ENCODE results near the gene SV2A.
"Not testable (repeated sequence)": the region's sequence is repeated elsewhere in the genome, so short reads cannot be mapped to it uniquely, and the experiment has no call there.

The SV2A gene

DNA sequence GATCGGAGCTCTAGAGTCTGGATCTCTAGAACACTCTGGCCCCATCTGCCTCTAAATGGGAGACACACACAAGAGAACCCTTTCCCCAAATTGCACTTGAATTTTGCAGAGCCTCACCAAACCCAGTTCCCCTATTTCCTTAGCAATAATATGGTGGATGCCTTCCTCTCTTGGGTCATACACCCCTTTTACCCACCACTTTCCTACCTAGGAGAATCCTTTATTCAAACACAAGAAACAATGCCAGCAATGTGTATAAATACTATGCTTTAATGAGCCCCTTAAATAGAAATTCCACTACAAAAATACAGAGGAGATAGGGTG, 10.7 kb upstream of the SV2A start:
- no peak for DNase-seq (ENCODE audit: low read depth in 2 of 2)

DNA sequence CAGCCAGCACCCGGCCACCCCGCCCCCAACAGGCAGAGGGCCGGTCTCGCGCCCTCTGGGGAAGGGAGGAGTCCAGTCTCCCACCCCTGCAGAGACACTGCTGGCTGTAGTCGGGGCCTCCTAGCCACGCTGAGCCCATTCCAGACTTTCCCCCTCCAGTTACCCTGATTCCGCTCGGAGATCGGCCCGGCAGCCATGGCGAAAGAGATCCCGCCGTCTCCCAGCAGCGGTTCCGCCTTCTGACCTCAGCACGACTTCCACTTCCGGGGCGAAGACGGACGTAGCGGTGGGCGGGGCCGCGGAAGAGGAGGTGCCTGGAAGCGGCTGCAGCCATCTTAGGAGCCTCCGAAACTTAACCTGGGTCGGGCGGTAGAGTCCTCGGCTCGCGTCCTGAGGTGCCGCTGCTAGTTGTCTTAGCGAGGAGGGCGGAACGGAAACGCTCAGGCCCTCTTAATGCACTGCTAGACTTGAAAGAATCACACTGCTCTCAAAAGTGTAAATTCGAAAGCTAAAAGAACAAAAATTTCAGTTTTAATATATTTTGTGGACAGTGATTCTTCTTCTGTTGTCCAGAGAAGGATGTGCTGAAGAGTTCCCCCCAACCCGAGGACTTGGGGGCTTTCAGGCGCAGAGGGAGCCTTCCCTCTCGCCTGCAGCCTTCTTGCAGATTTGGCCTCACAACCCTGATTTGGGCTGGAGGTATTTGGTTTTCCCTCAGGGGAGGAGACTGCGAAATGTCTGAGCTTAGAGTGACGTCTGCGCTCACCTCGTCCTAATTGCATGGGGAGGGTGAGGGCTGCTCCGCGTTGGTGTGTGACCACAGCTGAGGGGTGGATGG, 10.1 kb upstream of the SV2A start, which contains the start of gene SF3B4:
SF3B4 (minus strand) TSS at position 241 of the 838 bp plus-strand sequence; CDS start at position 197, 44 bp downstream.
- peak; percentile 90 to 91 for DNase-seq (ENCODE audit: low read depth in 2 of 2)

DNA sequence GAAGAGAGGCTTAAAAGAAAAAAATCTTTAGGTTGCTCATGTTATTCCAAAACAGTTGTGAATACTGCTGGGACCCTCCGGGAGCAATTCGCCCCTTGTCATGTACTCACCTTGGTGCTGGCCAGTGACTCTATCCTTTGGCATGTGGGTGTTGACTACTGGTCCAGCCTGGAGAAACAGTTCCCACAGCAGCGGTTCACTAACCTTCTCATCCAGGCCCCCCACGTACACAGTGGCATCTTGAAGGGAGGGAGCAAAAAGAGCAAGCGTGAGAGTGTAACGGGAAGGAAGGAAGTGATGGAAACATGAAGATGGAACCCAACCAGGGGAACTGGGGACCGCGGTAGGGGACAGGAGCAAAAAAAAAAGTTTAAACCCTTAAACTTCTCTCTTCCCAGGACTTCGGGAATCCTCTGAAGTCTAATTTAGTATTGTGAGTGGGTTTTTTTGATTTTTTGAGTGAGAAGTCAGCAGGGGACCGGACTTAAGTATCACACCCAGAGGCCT, 9.5 kb upstream of the SV2A start:
- no peak for DNase-seq (ENCODE audit: low read depth in 2 of 2)

DNA sequence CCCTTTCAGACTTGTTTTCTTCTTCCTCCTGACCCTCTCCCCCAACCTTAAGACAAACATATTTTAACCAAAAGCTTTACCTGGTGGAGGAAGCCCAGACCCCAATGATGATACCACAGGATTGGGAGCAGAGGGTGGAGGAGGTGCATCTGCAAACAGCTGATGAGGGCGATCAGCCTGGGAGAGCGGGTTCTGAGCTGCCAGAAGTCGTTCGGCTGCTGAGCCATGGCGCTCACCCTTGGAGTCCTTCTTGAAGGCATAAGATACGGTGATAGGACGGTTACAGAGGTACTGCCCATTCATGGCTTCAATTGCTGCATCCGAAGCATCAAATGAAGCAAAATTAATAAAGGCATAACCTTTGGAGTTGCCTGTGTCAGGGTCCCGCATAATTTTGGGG, 8.7 kb upstream of the SV2A start:
- DNase-seq (ENCODE audit: low read depth in 2 of 2): no peak

DNA sequence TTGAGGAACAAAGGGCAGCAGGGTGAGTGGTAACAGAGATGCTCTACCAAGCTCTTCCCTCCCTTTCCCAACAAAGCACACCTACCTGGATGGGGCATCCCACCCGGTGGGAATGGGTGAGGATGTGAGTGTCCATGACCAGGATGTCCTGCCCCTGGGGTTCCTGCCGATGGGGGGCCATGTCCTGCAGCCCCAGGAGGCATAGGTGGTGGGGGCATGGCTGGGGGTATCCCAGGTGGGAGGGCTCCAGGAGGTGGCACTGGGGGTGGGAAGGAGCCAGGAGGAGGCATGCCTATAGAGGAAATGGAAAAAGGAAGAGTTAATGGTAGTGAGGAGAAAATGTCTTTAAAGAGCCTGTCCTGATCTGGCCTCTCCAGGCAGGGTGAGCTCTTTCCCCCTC, 8.1 kb upstream of the SV2A start:
- DNase-seq (ENCODE audit: low read depth in 2 of 2): no peak

DNA sequence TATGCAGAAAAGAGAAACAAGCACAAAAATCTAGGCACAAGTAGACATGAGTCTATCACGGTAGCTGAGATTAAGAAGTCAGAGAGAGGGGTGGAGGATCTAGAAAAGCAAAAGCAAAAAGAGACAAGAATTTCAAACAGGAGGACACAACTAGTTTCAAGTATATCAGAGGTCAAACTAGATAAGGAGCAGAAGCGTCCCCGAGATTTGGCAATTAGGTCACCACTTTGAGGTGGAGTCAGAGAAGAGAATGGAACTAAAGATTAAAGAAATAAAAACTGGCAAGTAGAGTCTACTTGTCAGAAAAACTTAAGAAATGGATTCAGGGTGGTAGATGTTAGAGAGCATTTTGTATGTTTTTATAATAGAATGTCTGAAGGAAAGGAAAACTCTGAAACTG, 7.7 kb upstream of the SV2A start:
- DNase-seq (ENCODE audit: low read depth in 2 of 2): no peak

DNA sequence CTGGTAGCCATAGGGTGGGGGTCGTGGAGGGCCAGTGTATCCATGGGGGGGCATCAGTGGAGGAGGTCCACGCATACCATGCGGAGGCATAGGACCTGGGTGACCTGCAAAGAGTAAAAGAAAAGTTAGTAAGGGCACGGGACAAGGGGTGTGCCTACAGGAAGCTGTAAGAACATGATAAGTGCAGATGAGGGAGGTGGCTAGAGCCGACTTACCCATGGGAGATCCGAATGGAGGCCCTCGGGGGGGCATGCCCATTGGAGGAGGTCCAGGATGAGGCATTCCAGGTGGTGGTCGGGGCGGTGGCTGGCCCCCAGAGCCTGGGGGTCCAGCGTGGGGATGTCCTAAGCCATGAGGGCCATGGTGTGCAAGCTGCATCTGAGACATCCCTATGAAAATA, 6.0 kb upstream of the SV2A start:
- no peak for DNase-seq (ENCODE audit: low read depth in 2 of 2)

DNA sequence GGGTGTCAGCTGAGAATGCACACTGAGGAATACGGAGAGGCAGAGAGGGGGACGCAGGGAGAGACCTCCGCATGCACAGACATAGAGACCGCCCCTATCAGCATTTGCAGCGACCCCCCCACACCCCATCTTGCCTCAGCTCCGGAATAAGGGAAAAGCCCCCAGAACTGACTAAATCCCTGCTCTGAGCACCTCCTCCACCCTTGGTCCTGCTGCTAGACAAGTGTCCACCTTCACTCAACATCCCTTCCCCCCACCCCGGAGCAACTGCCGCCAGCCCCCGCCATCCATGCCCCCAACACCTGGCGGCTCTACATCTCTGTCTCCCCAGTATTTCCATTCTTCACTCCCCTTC, 769 bp downstream of the SV2A start:
- no peak for DNase-seq (ENCODE audit: low read depth in 2 of 2)

DNA sequence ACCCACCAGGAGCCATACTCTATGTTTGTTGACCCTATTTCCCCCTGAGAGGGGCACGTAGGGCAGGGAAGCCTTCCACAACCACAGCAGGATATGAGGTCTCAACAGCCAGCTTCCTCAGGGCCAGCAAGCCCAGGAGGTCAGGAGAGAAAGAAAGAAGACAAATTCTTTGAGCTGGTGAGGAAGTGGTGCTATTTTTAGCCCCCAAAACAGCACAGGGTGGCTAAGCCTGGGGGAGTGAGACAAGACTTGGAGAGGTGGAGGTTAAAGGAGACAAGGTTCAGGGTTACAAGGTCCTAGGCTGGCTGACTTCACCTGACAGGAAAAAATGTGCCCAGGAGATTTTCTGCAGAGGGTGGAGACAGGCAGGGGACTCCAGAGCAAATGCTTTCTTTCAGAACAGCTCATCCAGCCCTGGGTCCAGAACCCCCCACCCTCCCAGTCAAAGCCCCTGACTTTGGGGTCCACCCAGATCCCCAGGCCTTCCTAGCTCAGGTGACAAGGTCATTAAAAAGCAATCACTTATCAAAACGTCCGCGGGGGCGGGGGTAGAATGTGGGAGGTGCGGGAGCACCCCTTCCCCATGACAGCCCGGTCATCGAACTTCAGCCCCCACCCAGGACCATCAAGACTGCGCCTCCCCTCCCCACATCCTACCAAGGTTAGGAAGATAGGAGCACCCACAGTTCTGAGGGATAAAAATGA, 1.3 kb downstream of the SV2A start:
- DNase-seq (ENCODE audit: low read depth in 2 of 2): no peak

DNA sequence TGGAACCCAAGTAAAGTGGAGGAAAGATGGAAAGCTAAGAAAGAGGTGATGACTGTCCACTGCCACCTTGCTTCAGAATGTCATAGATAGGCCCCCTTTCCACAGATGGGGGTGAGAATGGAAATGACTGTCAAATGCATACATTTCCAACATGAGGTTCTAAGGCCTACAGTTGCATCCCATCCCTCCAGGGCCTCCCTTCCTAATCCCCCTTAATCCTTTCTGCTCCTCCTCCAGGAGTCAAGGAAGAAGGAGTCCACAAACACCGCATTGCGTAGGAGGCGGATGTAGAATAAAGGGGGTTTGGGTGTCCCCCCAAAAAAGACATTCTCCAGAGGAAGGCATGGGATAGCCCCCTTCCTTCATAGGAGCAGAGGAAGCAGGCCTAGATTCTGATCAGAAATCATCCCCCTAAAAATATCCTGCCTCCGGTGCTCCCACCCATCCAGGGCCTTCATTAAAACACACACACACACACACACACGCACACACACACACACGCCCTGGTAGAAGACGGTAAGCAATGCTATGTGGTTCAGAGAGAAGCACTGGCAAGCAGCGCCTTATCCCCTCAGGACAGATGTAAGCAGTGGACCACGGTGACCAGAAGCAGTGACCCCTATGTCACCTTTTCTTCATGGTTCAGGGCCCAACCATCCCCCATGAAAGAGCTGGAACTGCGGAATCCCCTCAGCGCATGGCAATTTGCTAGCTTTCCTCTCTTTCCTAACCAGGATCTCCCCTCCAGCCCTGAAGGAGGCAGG, 2.0 kb downstream of the SV2A start:
- no peak for DNase-seq (ENCODE audit: low read depth in 2 of 2)

DNA sequence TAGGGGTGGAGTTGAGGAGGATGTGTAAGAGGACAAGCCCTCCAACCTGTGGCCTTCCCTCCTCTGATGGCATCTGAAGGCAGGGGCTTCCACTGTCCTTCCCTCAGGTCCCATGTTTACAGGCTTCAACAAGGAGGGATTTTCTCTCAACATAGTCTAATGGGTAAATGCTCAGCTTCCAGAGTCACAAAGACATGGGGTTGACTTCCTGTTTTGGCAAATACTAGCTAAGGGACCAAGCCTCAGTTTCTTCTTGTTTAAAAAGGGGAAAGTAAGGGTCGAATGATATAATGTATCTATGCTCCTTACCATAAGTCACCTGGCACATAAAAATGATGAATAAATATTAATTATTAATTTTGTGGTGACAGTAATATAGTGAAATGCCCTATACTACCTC, 3.1 kb downstream of the SV2A start:
- no peak for DNase-seq (ENCODE audit: low read depth in 2 of 2)

DNA sequence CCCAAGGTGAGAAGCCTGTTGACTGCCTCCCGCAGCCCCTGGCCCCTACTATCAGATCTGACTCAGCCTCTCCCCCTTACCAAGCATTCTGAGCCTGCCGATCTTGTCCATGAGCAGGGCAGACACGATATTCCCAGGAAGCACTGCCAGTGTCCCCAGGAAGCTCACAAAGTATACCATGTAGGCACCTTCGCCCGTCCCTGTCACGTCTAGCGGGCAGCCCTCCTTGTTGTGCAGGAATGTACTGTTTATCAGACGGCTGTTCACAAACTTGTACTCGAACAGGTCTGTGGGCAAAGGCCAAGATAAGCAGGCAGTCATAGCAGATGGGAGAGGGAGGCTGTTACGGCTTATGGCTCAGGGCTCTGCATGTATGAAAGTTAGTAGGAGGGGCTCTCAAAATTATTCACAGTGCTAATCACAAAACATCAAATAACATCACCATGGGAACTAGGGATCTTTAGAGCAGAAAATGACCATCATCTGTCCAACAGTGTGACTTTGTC, 11.0 kb downstream of the SV2A start:
- no peak for DNase-seq (ENCODE audit: low read depth in 2 of 2)

DNA sequence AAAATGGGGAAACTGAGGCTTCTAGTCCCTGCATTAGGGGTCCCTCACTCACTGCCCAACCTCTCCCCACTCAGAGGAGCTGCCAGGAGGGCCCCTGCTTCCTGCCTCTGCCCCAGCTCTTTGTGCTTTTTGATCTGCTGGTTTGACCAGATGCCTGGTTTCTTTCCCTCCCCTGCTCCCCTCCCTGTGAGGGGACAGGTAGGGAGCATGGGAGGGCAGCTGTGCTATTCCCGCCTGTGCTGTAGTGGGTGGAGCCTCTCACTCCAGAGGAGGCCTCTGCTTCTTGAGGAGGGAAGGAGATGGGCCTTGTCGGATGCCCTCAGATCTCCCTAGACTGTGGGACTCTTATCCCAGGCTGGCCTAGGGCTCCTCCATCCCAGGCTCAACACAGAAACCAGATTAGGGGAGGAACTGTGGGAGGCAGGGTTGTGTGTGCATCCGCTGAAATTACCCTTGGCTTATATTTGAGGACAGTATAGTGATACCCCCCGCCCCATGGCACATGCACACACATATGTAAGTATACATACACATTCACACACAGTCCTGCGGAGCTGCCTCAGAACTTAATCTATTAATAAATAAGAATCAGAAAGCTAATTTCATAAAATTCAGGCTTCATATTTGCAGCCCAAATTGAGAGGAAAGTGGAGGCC, 13.7 kb downstream of the SV2A start:
- DNase-seq (ENCODE audit: low read depth in 2 of 2): no peak

DNA sequence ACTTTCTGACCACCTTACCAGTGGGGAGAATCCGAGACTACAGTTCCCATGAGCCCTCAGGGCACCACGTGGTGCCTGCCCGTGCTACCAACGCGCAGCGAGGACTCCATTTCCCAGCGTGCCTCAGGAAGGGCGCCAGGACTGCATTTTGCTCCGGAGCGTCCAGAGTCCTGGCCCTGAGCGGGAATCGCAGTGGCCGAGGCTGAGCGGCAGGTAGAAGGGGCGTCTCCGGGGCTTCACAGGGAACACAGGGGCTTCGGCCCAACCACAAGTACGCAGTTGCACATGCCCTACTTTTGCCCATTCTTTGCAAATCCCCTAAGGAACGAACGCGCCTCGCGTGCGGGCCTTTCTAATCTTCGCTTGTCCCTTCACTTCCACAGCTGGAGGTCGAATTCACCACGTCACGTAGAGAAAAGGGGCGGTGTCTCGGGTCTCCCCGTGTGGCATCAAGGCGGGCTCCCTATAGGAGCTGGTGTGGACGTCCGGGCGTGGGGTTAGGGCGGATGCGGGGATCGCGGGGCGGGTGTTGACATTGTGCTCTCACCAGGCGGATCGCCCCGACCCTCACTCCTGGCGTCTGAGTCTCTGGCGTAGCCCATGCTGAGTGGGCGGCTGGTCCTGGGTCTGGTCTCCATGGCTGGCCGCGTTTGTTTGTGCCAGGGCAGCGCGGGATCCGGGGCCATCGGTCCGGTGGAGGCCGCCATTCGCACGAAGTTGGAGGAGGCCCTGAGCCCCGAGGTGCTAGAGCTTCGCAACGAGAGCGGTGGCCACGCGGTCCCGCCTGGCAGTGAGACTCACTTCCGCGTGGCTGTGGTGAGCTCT, 18.0 kb downstream of the SV2A start, which contains the start of gene BOLA1:
BOLA1 (plus strand) TSS at position 109 of the 825 bp plus-strand sequence; CDS start at position 601, 492 bp downstream.
- DNase-seq (ENCODE audit: low read depth in 2 of 2): peak; percentile 67 to 75

DNA sequence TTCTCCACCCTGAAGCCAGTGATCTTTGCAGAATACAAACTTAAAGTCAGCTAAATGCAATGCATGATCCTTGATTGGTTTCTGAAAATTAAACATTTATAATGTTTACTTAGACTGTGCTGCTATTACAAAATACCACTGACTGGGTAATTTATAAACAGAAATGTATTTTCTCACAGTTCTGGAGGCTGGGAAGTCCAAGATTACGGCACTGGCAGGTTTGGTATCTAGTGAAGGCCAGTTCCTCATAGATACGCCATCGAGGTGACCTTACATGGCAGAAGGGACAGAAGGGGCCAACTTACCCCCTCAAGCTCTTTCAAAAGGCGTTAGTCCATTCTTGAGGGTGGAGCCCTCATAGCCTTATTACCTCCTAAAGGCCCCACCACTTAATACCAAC, 21.1 kb downstream of the SV2A start:
- no peak for DNase-seq (ENCODE audit: low read depth in 2 of 2)

DNA sequence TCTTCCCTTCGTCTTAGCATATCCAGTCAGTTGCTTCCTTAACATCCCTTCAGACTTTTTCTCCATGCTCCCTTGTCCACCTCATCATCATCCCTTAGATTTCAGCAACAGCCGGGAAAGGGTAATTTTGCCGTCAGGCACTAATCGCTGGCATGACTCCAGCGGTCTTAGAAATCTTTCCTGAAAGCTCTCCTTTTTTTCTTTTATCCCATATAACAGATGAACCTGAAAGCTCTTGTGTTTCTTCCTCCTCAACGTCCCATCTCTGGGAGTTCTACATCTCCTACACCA, 28.7 kb downstream of the SV2A start:
- DNase-seq (ENCODE audit: low read depth in 2 of 2): no peak

DNA sequence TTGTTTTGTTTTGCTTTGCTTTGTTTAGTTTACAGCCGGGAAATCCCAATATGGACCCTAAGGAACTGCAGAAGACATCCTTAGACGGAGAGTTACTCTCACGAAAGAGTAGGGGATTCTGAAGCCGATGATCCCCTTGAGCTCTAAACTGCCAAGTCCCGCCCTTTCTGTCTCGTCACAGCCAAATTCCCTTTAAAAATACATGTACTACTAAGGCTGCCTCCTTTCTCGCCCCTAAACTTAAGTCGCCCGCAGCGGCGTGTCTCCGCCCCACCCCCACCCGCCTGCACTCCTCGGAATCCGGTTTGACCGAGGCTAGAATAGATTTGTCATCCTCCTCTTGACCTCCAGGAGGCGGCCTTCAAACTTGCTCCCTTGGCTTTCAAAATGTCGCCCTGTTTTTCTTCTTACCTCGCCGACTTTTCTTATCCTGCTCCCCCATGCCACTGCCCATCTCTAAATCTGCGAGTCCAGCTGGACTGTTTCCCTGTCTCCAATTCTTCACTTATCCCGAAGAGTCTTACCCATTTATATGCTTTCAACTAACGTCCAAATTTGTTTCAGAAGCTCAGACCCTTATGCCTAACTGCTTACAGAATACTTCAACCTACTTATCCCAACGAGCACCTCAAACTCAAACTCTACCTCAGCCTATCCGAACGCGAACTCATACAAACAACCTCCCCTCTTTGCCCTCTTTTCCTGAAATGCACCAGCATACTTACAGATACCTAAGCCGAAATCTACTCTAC, 29.2 kb downstream of the SV2A start:
- DNase-seq (ENCODE audit: low read depth in 2 of 2): peak; percentile 57 to 80

DNA sequence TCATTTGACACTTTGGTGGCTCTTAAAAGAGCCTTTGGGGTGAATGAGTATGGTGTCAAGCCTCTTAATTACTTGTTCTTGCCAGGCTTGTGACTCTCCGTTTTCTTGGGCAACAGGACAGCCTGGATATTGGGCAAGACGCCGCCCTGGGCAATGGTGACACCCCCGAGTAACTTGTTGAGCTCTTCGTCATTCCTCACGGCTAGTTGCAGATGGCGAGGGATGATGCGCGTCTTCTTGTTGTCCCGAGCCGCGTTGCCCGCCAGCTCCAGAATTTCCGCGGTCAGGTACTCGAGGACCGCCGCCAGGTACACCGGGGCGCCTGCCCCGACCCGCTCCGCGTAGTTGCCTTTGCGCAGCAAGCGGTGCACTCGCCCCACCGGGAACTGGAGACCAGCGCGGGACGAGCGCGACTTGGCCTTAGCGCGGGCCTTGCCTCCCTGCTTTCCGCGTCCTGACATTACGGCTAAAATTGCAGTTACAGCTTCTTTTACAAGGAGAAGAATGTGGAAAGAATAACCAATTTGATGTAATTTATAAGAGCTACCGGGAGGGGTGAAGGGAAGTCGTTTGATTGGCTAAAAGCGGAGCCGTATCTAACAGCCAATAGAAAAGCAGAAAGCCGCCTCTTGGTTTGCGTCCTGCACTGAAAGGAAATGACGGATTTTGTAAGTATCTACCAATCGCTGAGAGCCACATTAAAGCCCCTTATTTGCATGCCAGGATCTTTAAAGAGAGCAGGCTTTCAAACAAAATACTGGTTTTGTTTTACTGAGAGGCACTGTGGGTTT, 30.0 kb downstream of the SV2A start:
- DNase-seq (ENCODE audit: low read depth in 2 of 2): peak in 1 of 2 experiments; percentile 61

DNA sequence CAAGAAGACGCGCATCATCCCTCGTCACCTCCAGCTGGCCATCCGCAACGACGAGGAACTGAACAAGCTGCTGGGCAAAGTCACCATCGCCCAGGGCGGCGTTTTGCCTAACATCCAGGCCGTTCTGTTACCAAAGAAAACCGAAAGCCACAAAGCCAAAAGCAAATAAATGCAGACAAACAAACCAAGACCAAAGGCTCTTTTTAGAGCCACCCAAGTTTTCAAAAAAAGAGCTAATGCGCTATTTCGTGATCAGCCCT, 30.5 kb downstream of the SV2A start:
- DNase-seq (ENCODE audit: low read depth in 2 of 2): not testable (repeated sequence)

All from stimulated activated CD4-positive, alpha-beta T cell treated with anti-CD3 and anti-CD28 coated beads, Interleukin-12 subunit alpha, Interleukin-12 subunit beta, amount 100 ng/mL, for 24 hours (primary cell).